Sigmoid colon (tissue), 4 donors: Measurements from ENCODE around the gene SPACA7.

Experiments used
- EP300 ChIP-seq, 4 donors: sonication (generic); formaldehyde crosslinking; IDR thresholded peaks; one replicate each; pipeline ENCODE4 v1.6.1; 2017; ENCODE audit warnings: antibody characterized with exemption in 4 of 4
- POLR2A ChIP-seq, 2 donors: fragments of 450-650 bp; IDR thresholded peaks; one replicate each; pipeline ENCODE4 v1.6.1; 2016; ENCODE audit warnings: antibody characterized with exemption in 2 of 2, mild to moderate bottlenecking in 2 of 2, moderate library complexity in 2 of 2
- POLR2AphosphoS5 ChIP-seq, 4 donors: sonication (generic); formaldehyde crosslinking; IDR thresholded peaks; one replicate each; pipeline ENCODE4 v1.6.1; 2017; ENCODE audit warnings: antibody characterized with exemption in 4 of 4
- TF ChIP-seq, protein P1 (sequence below), 4 experiments: fragments of 450-650 bp in 3 of 4; fragments of 200-600 bp in 1 of 4; IDR thresholded peaks; one replicate each; pipeline ENCODE4 v1.5.1; 2016 to 2019; ENCODE audit warnings: antibody characterized with exemption in 4 of 4, mild to moderate bottlenecking in 3 of 4, moderate library complexity in 2 of 4

DNA sequence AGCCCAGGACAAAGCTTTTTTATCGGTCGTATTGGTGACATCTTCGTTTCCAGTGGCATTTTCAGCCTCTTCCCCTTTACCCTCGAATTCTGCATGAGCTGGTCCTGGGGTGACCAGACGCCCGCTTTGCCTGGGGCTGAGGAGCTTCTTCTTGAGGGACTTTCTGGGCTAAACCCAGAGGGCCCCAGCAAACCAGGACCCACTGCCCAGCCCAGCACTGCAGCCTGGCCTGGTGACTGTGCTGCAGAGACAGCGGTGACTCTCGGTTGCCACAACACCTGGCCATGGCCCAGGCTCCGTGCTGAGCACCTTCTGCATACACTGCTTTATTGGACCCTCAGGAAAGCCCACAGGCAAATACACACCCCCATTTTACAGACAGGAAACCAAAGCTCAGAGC lies 21.0 kb downstream of the SPACA7 start:
- TF ChIP-seq, protein P1, sequence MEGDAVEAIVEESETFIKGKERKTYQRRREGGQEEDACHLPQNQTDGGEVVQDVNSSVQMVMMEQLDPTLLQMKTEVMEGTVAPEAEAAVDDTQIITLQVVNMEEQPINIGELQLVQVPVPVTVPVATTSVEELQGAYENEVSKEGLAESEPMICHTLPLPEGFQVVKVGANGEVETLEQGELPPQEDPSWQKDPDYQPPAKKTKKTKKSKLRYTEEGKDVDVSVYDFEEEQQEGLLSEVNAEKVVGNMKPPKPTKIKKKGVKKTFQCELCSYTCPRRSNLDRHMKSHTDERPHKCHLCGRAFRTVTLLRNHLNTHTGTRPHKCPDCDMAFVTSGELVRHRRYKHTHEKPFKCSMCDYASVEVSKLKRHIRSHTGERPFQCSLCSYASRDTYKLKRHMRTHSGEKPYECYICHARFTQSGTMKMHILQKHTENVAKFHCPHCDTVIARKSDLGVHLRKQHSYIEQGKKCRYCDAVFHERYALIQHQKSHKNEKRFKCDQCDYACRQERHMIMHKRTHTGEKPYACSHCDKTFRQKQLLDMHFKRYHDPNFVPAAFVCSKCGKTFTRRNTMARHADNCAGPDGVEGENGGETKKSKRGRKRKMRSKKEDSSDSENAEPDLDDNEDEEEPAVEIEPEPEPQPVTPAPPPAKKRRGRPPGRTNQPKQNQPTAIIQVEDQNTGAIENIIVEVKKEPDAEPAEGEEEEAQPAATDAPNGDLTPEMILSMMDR (IDR thresholded peaks at IDR 0.05) = no peak
- no peak for TF ChIP-seq EP300 (IDR thresholded peaks at IDR 0.05)
- no peak for TF ChIP-seq POLR2AphosphoS5 (IDR thresholded peaks at IDR 0.05)
- TF ChIP-seq POLR2A (IDR thresholded peaks at IDR 0.05) = no peak
